Colonic mucosa (tissue), 4 donors: ENCODE data around the gene LILRB2. TPM values are rescaled to one million over a fixed set of nuclear protein-coding genes. Genes with fewer than 3 reads are reported as not detected.

ENCODE experiments used
- DNase-seq: peaks from one replicate; pipeline ENCODE4 v3.0.0-alpha.2; 2020
- H3K27ac ChIP-seq: fragments of 200-600 bp; one replicate; pipeline ENCODE4 v1.8.0; 2021
- H3K27me3 ChIP-seq: fragments of 200-600 bp; one replicate; pipeline ENCODE4 v1.8.0; 2021
- H3K36me3 ChIP-seq: fragments of 200-600 bp; one replicate; pipeline ENCODE4 v1.8.0; 2021
- H3K4me1 ChIP-seq: fragments of 200-600 bp; one replicate; pipeline ENCODE4 v1.8.0; 2021; ENCODE audit warnings: mild to moderate bottlenecking
- H3K4me3 ChIP-seq: fragments of 200-600 bp; one replicate; pipeline ENCODE4 v1.8.0; 2021
- H3K9ac ChIP-seq, 2 donors: one replicate each; pipeline ENCODE4 v1.7.0; 2013; ENCODE audit warnings: control low read depth in 2 of 2, low read depth in 2 of 2, low read length in 2 of 2
- H3K9me3 ChIP-seq: fragments of 200-600 bp; one replicate; pipeline ENCODE4 v1.8.0; 2021
- intact Hi-C: fragments of 100-400 bp; cut with DNase I; formaldehyde crosslinking; loops from one replicate; pipeline ENCODE4 v1.14.1; 2022
- total RNA-seq, 2 donors: library from RNA; stranded (reverse); fragmentation: NEBNext Ultra II Directional in 1 of 2; extraction: Animal tissue kit (Norgen Biotek cat#: 25700) in 1 of 2; gene quantifications; one replicate each; pipeline ENCODE4 v1.2.1, GENCODE V29; 2021
- TF ChIP-seq, protein P1 (sequence below): fragments of 200-600 bp; IDR thresholded peaks from one replicate; pipeline ENCODE4 v1.8.0; 2022; ENCODE audit warnings: antibody characterized with exemption, mild to moderate bottlenecking
- donor health status: healthy.
- donor health status: DM: no; HTN: no; CAD: no.
- donor health status: DM: no; HTN: no; CAD: no.

LILRB2 gene
- total RNA-seq, 2 donors from 2014 or later = 1.3 to 5.3 TPM

- no peak for DNase-seq
Observed at GRCh38 chr19:54319892-54320670, 39.2 kb upstream of the LILRB2 start.

GRCh38 chr19:54319049-54319448 lies 38.1 kb upstream of the LILRB2 start:
- intact Hi-C loops = no loop called here
- H3K9ac ChIP-seq = no peak overlapping the region
- TF ChIP-seq, protein P1, sequence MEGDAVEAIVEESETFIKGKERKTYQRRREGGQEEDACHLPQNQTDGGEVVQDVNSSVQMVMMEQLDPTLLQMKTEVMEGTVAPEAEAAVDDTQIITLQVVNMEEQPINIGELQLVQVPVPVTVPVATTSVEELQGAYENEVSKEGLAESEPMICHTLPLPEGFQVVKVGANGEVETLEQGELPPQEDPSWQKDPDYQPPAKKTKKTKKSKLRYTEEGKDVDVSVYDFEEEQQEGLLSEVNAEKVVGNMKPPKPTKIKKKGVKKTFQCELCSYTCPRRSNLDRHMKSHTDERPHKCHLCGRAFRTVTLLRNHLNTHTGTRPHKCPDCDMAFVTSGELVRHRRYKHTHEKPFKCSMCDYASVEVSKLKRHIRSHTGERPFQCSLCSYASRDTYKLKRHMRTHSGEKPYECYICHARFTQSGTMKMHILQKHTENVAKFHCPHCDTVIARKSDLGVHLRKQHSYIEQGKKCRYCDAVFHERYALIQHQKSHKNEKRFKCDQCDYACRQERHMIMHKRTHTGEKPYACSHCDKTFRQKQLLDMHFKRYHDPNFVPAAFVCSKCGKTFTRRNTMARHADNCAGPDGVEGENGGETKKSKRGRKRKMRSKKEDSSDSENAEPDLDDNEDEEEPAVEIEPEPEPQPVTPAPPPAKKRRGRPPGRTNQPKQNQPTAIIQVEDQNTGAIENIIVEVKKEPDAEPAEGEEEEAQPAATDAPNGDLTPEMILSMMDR = no peak
- H3K27ac ChIP-seq = no peak overlapping the region
- no peak for DNase-seq
- H3K27me3 ChIP-seq = no peaks in the 10 kb centered on the region
- H3K9me3 ChIP-seq = no peaks in the 10 kb centered on the region
- no peak overlapping the region for H3K4me3 ChIP-seq
- H3K4me1 ChIP-seq = no peaks in the 10 kb centered on the region
- no peaks in the 10 kb centered on the region for H3K36me3 ChIP-seq

More at GRCh38 chr19:54319892-54320670, 39.2 kb upstream of the LILRB2 start:
- no peaks in the 10 kb centered on the region for H3K27me3 ChIP-seq
- no peaks in the 10 kb centered on the region for H3K9me3 ChIP-seq
- intact Hi-C loops = no loop called here
- TF ChIP-seq, protein P1 = no peak
- no peaks in the 10 kb centered on the region for H3K4me1 ChIP-seq
- H3K27ac ChIP-seq = no peak overlapping the region
- H3K36me3 ChIP-seq = no peaks in the 10 kb centered on the region
- no peak overlapping the region for H3K4me3 ChIP-seq
- no peak overlapping the region for H3K9ac ChIP-seq

GRCh38 chr19:54317965-54318240 lies 37.0 kb upstream of the LILRB2 start:
- Histone ChIP-seq H3K9ac (no peak overlapping the region), H3K27me3 (no peaks in the 10 kb centered on the region), H3K27ac (no peak overlapping the region), H3K4me1 (no peaks in the 10 kb centered on the region), H3K4me3 (no peak overlapping the region), H3K9me3 (no peaks in the 10 kb centered on the region), H3K36me3 (no peaks in the 10 kb centered on the region)
- intact Hi-C loops = no loop called here
- DNase-seq = no peak
- TF ChIP-seq, protein P1 = no peak

DNA sequence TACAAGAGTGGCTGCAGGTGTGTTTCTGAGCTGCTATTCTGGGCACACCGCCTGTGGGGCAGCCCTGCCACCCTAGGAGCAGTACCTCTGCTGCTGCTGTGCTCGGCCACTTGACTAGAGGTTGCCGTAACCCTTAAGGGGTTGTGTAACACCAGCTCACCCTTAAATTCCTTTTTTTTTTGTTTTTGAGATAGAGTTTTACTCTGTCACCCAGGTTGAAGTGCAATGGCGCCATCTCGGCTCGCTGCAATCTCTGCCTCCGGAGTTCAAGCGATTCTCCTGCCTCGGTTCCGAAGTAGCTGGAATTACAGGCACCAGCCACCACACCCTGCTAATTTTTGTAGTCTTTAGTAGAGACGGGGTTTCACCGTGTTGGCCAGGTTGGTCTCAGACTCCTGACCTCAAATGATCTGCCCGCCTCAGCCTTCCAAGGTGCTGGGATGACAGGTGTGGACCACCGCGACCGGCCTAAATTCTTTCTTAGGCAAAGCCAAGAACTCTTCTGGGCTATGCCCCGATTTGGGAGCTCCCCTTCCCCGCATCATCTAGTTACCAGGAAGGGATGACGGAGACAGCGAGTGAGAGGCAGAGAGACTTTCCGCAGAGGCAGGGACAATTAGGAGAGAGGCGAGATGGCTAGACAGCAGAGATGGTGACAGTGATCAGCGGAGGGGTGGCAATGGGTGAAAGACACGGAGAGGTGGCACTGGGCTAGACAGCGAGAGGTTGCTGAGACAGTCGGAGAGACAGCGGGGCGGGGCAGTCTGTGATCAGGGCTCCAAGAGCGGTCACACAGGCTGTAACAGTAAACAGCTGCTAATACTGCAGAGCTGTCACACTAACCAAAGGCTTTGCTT lies 36.4 kb upstream of the LILRB2 start:
- H3K36me3 ChIP-seq = no peaks in the 10 kb centered on the region
- no peak overlapping the region for H3K9ac ChIP-seq
- H3K9me3 ChIP-seq = no peaks in the 10 kb centered on the region
- intact Hi-C loops = no loop called here
- H3K4me1 ChIP-seq = no peaks in the 10 kb centered on the region
- H3K4me3 ChIP-seq = no peak overlapping the region
- DNase-seq = no peak
- TF ChIP-seq, protein P1 = no peak
- no peaks in the 10 kb centered on the region for H3K27me3 ChIP-seq
- no peak overlapping the region for H3K27ac ChIP-seq

DNA sequence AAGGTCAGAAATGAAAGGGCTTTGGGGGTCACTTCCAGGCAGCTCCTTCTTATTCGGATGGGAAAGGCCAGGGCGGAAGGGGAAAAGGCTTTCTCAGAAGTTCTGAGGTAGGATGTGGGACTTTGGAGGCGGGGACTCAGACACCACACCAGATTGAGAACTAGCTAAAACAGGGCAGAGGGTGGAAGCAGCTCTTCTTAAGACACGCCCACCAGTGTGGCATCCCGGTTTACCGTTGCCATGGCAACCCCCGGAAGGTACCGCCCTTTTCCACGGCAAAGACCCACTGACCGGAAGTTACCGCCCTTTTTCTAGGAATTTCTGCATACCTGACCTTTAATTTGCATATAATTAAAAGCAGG lies 35.8 kb upstream of the LILRB2 start:
- Histone ChIP-seq H3K27ac (no peak overlapping the region), H3K9ac (no peak overlapping the region), H3K9me3 (no peaks in the 10 kb centered on the region), H3K27me3 (no peaks in the 10 kb centered on the region), H3K36me3 (no peaks in the 10 kb centered on the region), H3K4me3 (no peak overlapping the region), H3K4me1 (no peaks in the 10 kb centered on the region)
- DNase-seq = no peak
- intact Hi-C loops = no loop called here
- TF ChIP-seq, protein P1 = no peak
